Panc1 (cell line): ENCODE data around the gene ELOF1. TPM values are rescaled to one million over a fixed set of nuclear protein-coding genes. Genes with fewer than 3 reads are reported as not detected.
A peak's percentile ranks its signal among the peaks of the same experiment; 100 is the strongest.

Source experiments
- ATAC-seq: fragments of 200-7000 bp; cut with Tn5 transposase; 2 replicates; pipeline ENCODE4 v1.9.1; 2020; ENCODE audit warnings: mild to moderate bottlenecking, moderate library complexity
- BruUV-seq: library from RNA; stranded (reverse); fragments of 400-500 nt; replicated peaks from 2 replicates; lab custom pipeline; 2021; lab: Mats Ljungman, UMichigan
- CTCF ChIA-PET: fragments of 300-600 bp; sonication (Branson Sonifier 250); formaldehyde crosslinking; loops from one replicate; lab custom pipeline; 2022; ENCODE audit warnings: antibody characterized with exemption; lab: Charles Lee
- POLR2A ChIA-PET: fragments of 300-600 bp; sonication (Branson Sonifier 250); formaldehyde crosslinking; loops from one replicate; lab custom pipeline; 2022; ENCODE audit warnings: antibody characterized with exemption; lab: Charles Lee
- DNase-seq: peaks from one replicate; pipeline ENCODE4 v3.0.0-alpha.2; 2010; ENCODE audit warnings: low read depth, low spot score
- H3K27ac ChIP-seq: 2 replicates; pipeline ENCODE4 v1.5.1; 2011; ENCODE audit warnings: mild to moderate bottlenecking, low read length, inconsistent platforms
- H3K27me3 ChIP-seq: fragments of 200-500 bp; sonication (Bioruptor generic); 2 replicates; pipeline ENCODE4 v1.6.0; 2014; ENCODE audit warnings: low read length, inconsistent platforms; ENCODE audit not compliant: control insufficient read depth, insufficient read depth
- H3K36me3 ChIP-seq: fragments of 200-500 bp; sonication (Bioruptor generic); 2 replicates; pipeline ENCODE4 v1.5.1; 2014; ENCODE audit warnings: inconsistent platforms, mild to moderate bottlenecking, low read length, moderate library complexity; ENCODE audit not compliant: control insufficient read depth, insufficient read depth
- H3K4me1 ChIP-seq: 2 replicates; pipeline ENCODE4 v1.5.1; 2011; ENCODE audit warnings: inconsistent platforms, mild to moderate bottlenecking, low read length, moderate library complexity; ENCODE audit not compliant: control insufficient read depth, insufficient read depth
- H3K4me3 ChIP-seq, 2 experiments: 2 replicates each; pipeline ENCODE4 v1.5.1; 2011 to 2012; ENCODE audit warnings: low read depth in 2 of 2, low read length in 2 of 2, mild to moderate bottlenecking in 2 of 2, inconsistent platforms in 1 of 2, moderate library complexity in 1 of 2
- H3K9me3 ChIP-seq: fragments of 200-500 bp; sonication (Bioruptor generic); 2 replicates; pipeline ENCODE4 v1.5.1; 2014; ENCODE audit warnings: low read depth, mild to moderate bottlenecking, inconsistent platforms, low read length, moderate library complexity; ENCODE audit not compliant: control insufficient read depth, insufficient read depth
- POLR2AphosphoS5 ChIP-seq: IDR thresholded peaks from 2 replicates; pipeline ENCODE4 v1.6.1; 2012; ENCODE audit warnings: mild to moderate bottlenecking, low read depth, low read length, moderate library complexity
- SIN3A ChIP-seq: IDR thresholded peaks from 2 replicates; pipeline ENCODE4 v1.6.1; 2012; ENCODE audit warnings: low read depth, mild to moderate bottlenecking, low read length, moderate library complexity, borderline replicate concordance; ENCODE audit not compliant: insufficient read depth
- TCF7L2 ChIP-seq: IDR thresholded peaks from 2 replicates; pipeline ENCODE4 v1.6.1; 2011; ENCODE audit warnings: mild to moderate bottlenecking, low read depth, low read length, inconsistent platforms
- in situ Hi-C: cut with HindIII; loops from 2 replicates; pipeline ENCODE4 v1.10.0; 2016; ENCODE audit warnings: low sequenced_read_pairs, low pct_unique_long_range_greater_than_20kb
- intact Hi-C: fragments of 100-400 bp; cut with micrococcal nuclease; formaldehyde crosslinking; loops from one replicate; pipeline ENCODE4 v1.10.0; 2022; ENCODE audit not compliant: unreplicated experiment
- total RNA-seq: library from RNA; stranded (reverse); gene quantifications from one replicate; pipeline ENCODE4 v1.2.1, GENCODE V29; 2021; ENCODE audit not compliant: unreplicated experiment
- TF ChIP-seq, protein P1 (sequence below): fragments of 450-650 bp; IDR thresholded peaks from 2 replicates; pipeline ENCODE4 v1.5.1; 2017; ENCODE audit warnings: mild to moderate bottlenecking
- TF ChIP-seq, protein P2 (sequence below), 2 experiments: IDR thresholded peaks; 2 replicates each; pipeline ENCODE4 v1.6.1; 2011 to 2012; ENCODE audit warnings: low read depth in 2 of 2, control low read depth in 1 of 2, low read length in 1 of 2, mild to moderate bottlenecking in 1 of 2, moderate library complexity in 1 of 2; ENCODE audit not compliant: insufficient read depth in 1 of 2

Gene ELOF1
- total RNA-seq, 1 experiment from 2014 or later, result 62.2 TPM

DNA sequence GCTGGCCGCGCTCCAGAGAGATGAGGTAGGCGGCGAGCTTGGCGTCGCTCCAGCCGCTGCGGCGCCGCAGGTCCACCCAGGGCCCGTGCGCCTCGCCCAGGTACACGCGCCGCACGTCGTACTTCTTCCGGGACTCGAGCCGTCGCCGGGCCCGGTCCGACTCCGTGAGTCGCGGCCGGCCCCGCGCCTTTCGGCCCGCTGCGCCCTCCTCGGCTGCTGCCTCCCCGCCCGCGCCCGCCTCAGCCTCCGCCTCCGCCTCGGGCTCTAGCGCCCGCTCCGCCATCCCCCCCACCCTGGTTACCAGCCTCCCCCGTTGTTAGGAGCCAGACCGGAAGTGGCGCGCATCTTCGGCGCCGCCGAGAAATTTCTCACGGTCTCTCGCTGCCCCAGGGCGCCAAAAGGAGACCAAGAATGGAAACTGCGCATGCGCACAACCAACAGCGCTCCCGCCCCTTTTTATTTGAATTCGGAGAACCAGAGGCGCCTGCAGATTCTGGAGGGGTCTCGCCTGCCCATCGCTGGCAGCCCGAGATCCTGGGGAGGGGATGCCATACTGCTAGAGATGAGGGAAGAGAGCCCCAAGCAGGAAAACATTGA is 53.4 kb downstream of the ELOF1 start, which contains the start of gene ZNF653:
Gene ZNF653 (minus strand): TSS at position 336 of the 597 bp plus-strand sequence. CDS start 53 bp downstream, at position 283.
- no peaks in the 10 kb centered on the region for H3K9me3 ChIP-seq
- H3K27me3 ChIP-seq, result no peaks in the 10 kb centered on the region
- H3K36me3 ChIP-seq, result no peaks in the 10 kb centered on the region
- no peak for DNase-seq
- no TSS peak for BruUV-seq
- H3K4me3 ChIP-seq, result peak within 1 kb of the TSS; percentile 58 to 81
- ATAC-seq, result peak; percentile 88
- H3K4me1 ChIP-seq, result peaks cover 3% of the 10 kb centered on the region; the same call in 1 of the 2 replicates
- ChIA-PET POLR2A (no interaction called here), CTCF (no interaction called here)
- in situ Hi-C loops (no loop called here), intact Hi-C loops (no loop called here)
- H3K27ac ChIP-seq, result peak within 1 kb of the TSS; percentile 83
- TF ChIP-seq SIN3A, result 0 out of 2 replicates have a peak, but pooled peaks have one; percentile 34
- TF ChIP-seq POLR2AphosphoS5, result peak; percentile 55
- no peak for TF ChIP-seq TCF7L2
- TF ChIP-seq, protein P1, sequence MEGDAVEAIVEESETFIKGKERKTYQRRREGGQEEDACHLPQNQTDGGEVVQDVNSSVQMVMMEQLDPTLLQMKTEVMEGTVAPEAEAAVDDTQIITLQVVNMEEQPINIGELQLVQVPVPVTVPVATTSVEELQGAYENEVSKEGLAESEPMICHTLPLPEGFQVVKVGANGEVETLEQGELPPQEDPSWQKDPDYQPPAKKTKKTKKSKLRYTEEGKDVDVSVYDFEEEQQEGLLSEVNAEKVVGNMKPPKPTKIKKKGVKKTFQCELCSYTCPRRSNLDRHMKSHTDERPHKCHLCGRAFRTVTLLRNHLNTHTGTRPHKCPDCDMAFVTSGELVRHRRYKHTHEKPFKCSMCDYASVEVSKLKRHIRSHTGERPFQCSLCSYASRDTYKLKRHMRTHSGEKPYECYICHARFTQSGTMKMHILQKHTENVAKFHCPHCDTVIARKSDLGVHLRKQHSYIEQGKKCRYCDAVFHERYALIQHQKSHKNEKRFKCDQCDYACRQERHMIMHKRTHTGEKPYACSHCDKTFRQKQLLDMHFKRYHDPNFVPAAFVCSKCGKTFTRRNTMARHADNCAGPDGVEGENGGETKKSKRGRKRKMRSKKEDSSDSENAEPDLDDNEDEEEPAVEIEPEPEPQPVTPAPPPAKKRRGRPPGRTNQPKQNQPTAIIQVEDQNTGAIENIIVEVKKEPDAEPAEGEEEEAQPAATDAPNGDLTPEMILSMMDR, result no peak
- TF ChIP-seq, protein P2, sequence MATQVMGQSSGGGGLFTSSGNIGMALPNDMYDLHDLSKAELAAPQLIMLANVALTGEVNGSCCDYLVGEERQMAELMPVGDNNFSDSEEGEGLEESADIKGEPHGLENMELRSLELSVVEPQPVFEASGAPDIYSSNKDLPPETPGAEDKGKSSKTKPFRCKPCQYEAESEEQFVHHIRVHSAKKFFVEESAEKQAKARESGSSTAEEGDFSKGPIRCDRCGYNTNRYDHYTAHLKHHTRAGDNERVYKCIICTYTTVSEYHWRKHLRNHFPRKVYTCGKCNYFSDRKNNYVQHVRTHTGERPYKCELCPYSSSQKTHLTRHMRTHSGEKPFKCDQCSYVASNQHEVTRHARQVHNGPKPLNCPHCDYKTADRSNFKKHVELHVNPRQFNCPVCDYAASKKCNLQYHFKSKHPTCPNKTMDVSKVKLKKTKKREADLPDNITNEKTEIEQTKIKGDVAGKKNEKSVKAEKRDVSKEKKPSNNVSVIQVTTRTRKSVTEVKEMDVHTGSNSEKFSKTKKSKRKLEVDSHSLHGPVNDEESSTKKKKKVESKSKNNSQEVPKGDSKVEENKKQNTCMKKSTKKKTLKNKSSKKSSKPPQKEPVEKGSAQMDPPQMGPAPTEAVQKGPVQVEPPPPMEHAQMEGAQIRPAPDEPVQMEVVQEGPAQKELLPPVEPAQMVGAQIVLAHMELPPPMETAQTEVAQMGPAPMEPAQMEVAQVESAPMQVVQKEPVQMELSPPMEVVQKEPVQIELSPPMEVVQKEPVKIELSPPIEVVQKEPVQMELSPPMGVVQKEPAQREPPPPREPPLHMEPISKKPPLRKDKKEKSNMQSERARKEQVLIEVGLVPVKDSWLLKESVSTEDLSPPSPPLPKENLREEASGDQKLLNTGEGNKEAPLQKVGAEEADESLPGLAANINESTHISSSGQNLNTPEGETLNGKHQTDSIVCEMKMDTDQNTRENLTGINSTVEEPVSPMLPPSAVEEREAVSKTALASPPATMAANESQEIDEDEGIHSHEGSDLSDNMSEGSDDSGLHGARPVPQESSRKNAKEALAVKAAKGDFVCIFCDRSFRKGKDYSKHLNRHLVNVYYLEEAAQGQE (IDR thresholded peaks at IDR 0.05; ENCODE audit: insufficient read depth in 1 of 2, low read depth in 2 of 2, low read length in 1 of 2), result no peak

DNA sequence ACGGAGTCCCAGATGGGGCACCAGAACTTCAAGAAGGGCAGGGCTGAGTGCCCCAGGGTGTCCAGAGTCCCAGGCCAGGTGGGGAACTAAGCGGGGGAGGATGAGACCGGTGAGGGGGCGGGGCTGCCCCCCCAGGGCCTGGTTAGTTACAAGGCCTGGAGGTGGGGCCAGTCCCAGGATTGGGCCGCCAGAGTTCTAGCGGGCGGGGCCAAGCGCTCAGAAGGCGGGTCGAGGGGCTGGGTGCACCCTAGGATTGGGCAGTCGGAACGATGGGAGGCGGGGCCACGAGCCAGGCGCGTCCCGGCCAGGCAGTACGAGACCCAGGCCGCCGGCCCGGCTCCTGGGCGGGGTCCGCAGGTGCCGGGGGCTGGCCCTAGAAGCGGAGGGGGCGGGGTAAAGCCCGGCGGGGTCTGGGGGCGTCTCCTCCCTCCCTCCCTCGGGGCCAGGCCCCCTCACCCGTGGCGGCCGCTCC is 54.0 kb downstream of the ELOF1 start:
- in situ Hi-C loops, result no loop called here
- CTCF ChIA-PET, result no interaction called here
- H3K4me3 ChIP-seq, result peak overlapping the region; percentile 58 to 81
- peaks cover 3% of the 10 kb centered on the region; the same call in 1 of the 2 replicates for H3K4me1 ChIP-seq
- no peaks in the 10 kb centered on the region for H3K27me3 ChIP-seq
- ATAC-seq (peak; percentile 97), DNase-seq (peak; percentile 57)
- POLR2A ChIA-PET, result no interaction called here
- H3K27ac ChIP-seq, result peak overlapping the region; percentile 83
- intact Hi-C loops, result no loop called here
- no TSS peak for BruUV-seq
- TF ChIP-seq POLR2AphosphoS5 (no peak), TCF7L2 (no peak), SIN3A (no peak)
- TF ChIP-seq, protein P2 (IDR thresholded peaks at IDR 0.05; ENCODE audit: insufficient read depth in 1 of 2, low read depth in 2 of 2, low read length in 1 of 2), result no peak
- TF ChIP-seq, protein P1, result no peak
- H3K36me3 ChIP-seq, result no peaks in the 10 kb centered on the region
- H3K9me3 ChIP-seq, result no peaks in the 10 kb centered on the region
